Upper lobe of left lung (tissue), 4 donors: ENCODE data around the gene C2orf76.
"Not testable (repeated sequence)": the region's sequence is repeated elsewhere in the genome, so short reads cannot be mapped to it uniquely, and the experiment has no call there.

ENCODE experiments used
- EP300 ChIP-seq, 4 donors: sonication (generic); formaldehyde crosslinking; IDR thresholded peaks; one replicate each; pipeline ENCODE4 v1.5.1; 2017; ENCODE audit warnings: antibody characterized with exemption in 4 of 4, control low read depth in 2 of 4
- POLR2AphosphoS5 ChIP-seq, 2 donors: sonication (generic); formaldehyde crosslinking; IDR thresholded peaks; one replicate each; pipeline ENCODE4 v1.5.1; 2017; ENCODE audit warnings: antibody characterized with exemption in 2 of 2

- not testable (repeated sequence) for TF ChIP-seq POLR2AphosphoS5, EP300 (IDR thresholded peaks at IDR 0.05)
These were observed 37.0 kb upstream of the C2orf76 start for GRCh38 chr2:119403618-119404017.
